Spleen (tissue), 11 donors: ENCODE measurements around the gene POLR1B. TPM values are rescaled to one million over a fixed set of nuclear protein-coding genes. Genes with fewer than 3 reads are reported as not detected.
"Not testable (repeated sequence)": the region's sequence is repeated elsewhere in the genome, so short reads cannot be mapped to it uniquely, and the experiment has no call there.

Source experiments
- DNase-seq: peaks from one replicate; pipeline ENCODE4 v3.0.0-alpha.2; 2020
- H3K27ac ChIP-seq, 8 donors: fragments of 200-600 bp; sonication (generic) in 7 of 8; 1 replicate in 4 of 8; 2 replicates in 4 of 8; pipeline versions ENCODE4 v1.5.0 to v1.8.0; 2016 to 2021; ENCODE audit warnings: inconsistent platforms in 4 of 8, mild to moderate bottlenecking in 4 of 8, moderate library complexity in 1 of 8
- H3K27me3 ChIP-seq, 7 donors: fragments of 200-600 bp; sonication (generic) in 6 of 7; replicated peaks in 1 of 7; 1 replicate in 4 of 7; 2 replicates in 3 of 7; pipeline versions ENCODE4 v1.5.0 to v1.8.0; 2016 to 2021; ENCODE audit warnings: inconsistent platforms in 3 of 7, mild to moderate bottlenecking in 1 of 7
- H3K36me3 ChIP-seq, 6 donors: fragments of 200-600 bp; sonication (generic) in 5 of 6; 1 replicate in 4 of 6; 2 replicates in 2 of 6; pipeline versions ENCODE4 v1.5.0 to v1.8.0; 2016 to 2021; ENCODE audit warnings: inconsistent platforms in 2 of 6
- H3K4me1 ChIP-seq, 6 donors: fragments of 200-600 bp; sonication (generic) in 5 of 6; 1 replicate in 3 of 6; 2 replicates in 3 of 6; pipeline versions ENCODE4 v1.5.0 to v1.8.0; 2016 to 2021; ENCODE audit warnings: inconsistent platforms in 3 of 6
- H3K4me3 ChIP-seq, 8 donors: fragments of 200-600 bp; sonication (generic) in 7 of 8; 1 replicate in 4 of 8; 2 replicates in 4 of 8; pipeline versions ENCODE4 v1.5.0 to v1.8.0; 2016 to 2021; ENCODE audit warnings: inconsistent platforms in 4 of 8, mild to moderate bottlenecking in 4 of 8, moderate library complexity in 2 of 8
- H3K9me3 ChIP-seq, 8 donors: fragments of 200-600 bp; sonication (generic) in 7 of 8; 1 replicate in 4 of 8; 2 replicates in 4 of 8; pipeline versions ENCODE4 v1.5.0 to v1.8.0; 2016 to 2021; ENCODE audit warnings: inconsistent platforms in 4 of 8
- POLR2A ChIP-seq, 3 donors: fragments of 450-650 bp; IDR thresholded peaks; one replicate each; pipeline ENCODE4 v1.5.1; 2017; ENCODE audit warnings: antibody characterized with exemption in 3 of 3, mild to moderate bottlenecking in 1 of 3
- POLR2AphosphoS5 ChIP-seq, 3 donors: sonication (generic); formaldehyde crosslinking; IDR thresholded peaks; one replicate each; pipeline ENCODE4 v1.5.1; 2017; ENCODE audit warnings: antibody characterized with exemption in 3 of 3
- WGBS, 5 donors: extraction: QIAGEN DNeasy Blood & Tissue Kit in 3 of 5; methylation state at CpG; one replicate each; pipeline versions ENCODE4 v1.1.5 to v1.1.7; 2013 to 2018; 5-methylcytosine and 5-hydroxymethylcytosine counted together
- intact Hi-C: fragments of 100-400 bp; cut with DNase I; formaldehyde crosslinking; loops from one replicate; pipeline ENCODE4 v1.15.0; 2023; ENCODE audit warnings: low total_unique reads
- polyA plus RNA-seq, 3 donors: library from polyadenylated mRNA; stranded (reverse); fragments of 200-250 nt; gene quantifications; one replicate each; pipeline ENCODE4 v1.2.1, GENCODE V29; 2013
- total RNA-seq, 7 donors: library from RNA; depleted of rRNA in 3 of 7; stranded (reverse); fragments of >200 nt in 3 of 7; fragmentation: NEBNext Ultra II Directional in 4 of 7; extraction: Animal tissue kit (Norgen Biotek cat#: 25700) in 4 of 7; gene quantifications; one replicate each; pipeline versions ENCODE4 v1.1.0 to v1.2.1, GENCODE V29; 2016 to 2021
- TF ChIP-seq, protein P1 (sequence below), 11 experiments: fragments of 200-600 bp in 7 of 11; fragments of 450-650 bp in 4 of 11; sonication (generic) in 4 of 11; IDR thresholded peaks in 8 of 11; conservative IDR thresholded peaks in 3 of 11; 1 replicate in 7 of 11; 2 replicates in 4 of 11; pipeline versions ENCODE4 v1.4.0 to v1.8.0; 2016 to 2021; ENCODE audit warnings: antibody characterized with exemption in 11 of 11, inconsistent platforms in 4 of 11, mild to moderate bottlenecking in 1 of 11
- donor health status: healthy with polysubstance abuse.
- donor health status: DM: no; HTN: no; CAD: no; lungs with moderate emphysema.
- donor health status: DM: no; HTN: no; CAD: no.
- donor health status: Bipolar disorder and iron deficiency.
- donor health status: healthy.
- donor health status: DM: no; HTN: no; CAD: no.
- donor health status: DM: yes; HTN: yes; CAD: no.

POLR1B gene
- total and polyA plus RNA-seq, 10 donors = 4.9 to 31.8 (median 18.5) TPM

DNA sequence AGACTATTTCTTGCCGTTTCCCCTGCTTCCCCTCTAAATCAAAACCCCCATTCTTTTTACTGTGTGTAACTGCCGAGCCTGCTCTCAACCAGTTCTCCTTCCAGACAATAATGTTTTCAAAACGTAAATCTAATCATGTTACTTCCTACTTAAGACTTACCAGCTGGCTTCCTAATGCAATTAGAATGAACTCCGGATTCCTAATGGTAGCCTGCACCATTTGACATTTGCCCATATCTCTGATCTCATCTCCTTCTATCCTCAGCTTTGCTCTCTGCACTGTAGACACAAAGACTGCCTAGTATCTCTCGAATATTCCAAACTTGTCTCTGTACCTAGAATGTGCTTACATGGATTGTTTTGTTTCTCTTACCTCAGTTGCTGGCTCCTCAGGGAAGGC lies 47.4 kb upstream of the POLR1B start:
- intact Hi-C loops = no loop called here
- WGBS, 5 donors = 77 to 80% (median 77%) methylated on average over 5 of the region's 5 CpGs
- Histone ChIP-seq H3K27me3 (no peaks in the 10 kb centered on the region), H3K27ac (no peak overlapping the region), H3K4me3 (no peak overlapping the region), H3K9me3 (no peaks in the 10 kb centered on the region), H3K36me3 (peaks cover 3 to 38% (median 15%) of the 10 kb centered on the region in 6 donors), H3K4me1 (no peaks in the 10 kb centered on the region)
- DNase-seq = no peak
- TF ChIP-seq POLR2A (IDR thresholded peaks at IDR 0.05) (no peak), POLR2AphosphoS5 (IDR thresholded peaks at IDR 0.05) (no peak)
- TF ChIP-seq, protein P1, sequence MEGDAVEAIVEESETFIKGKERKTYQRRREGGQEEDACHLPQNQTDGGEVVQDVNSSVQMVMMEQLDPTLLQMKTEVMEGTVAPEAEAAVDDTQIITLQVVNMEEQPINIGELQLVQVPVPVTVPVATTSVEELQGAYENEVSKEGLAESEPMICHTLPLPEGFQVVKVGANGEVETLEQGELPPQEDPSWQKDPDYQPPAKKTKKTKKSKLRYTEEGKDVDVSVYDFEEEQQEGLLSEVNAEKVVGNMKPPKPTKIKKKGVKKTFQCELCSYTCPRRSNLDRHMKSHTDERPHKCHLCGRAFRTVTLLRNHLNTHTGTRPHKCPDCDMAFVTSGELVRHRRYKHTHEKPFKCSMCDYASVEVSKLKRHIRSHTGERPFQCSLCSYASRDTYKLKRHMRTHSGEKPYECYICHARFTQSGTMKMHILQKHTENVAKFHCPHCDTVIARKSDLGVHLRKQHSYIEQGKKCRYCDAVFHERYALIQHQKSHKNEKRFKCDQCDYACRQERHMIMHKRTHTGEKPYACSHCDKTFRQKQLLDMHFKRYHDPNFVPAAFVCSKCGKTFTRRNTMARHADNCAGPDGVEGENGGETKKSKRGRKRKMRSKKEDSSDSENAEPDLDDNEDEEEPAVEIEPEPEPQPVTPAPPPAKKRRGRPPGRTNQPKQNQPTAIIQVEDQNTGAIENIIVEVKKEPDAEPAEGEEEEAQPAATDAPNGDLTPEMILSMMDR (IDR thresholded peaks at IDR 0.05 in 8 of 11, conservative IDR thresholded peaks at IDR 0.05 in 3 of 11) = no peak

DNA sequence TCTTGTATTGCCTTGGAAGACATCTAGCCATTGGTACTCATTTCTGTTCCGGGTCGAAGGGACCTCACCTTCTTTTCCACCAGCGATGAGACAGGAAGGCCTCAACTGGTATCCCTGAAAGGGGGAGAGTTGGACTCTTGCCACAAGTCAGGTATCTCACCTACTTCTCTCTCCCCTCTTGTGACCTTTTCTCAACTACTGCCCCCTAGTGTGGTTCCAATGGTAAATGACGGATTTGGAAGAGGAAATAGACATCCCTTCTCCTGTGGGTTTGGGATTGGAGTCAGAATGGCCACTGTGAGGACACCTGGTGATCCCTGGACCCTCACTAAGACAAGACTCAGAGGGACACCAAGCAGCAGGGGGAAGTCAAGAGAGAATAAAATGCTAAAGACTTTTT lies 46.4 kb upstream of the POLR1B start:
- WGBS, 5 donors = 74 to 94% (median 91%) methylated on average over 4 of the region's 4 CpGs
- H3K27ac ChIP-seq, H3K27me3 ChIP-seq, DNase-seq, H3K4me1 ChIP-seq, intact Hi-C loops, H3K9me3 ChIP-seq, H3K4me3 ChIP-seq: not testable (repeated sequence)
- H3K36me3 ChIP-seq = peaks cover 3 to 38% (median 15%) of the 10 kb centered on the region in 6 donors

- H3K4me3 ChIP-seq, H3K27me3 ChIP-seq, H3K9me3 ChIP-seq, intact Hi-C loops, H3K4me1 ChIP-seq, DNase-seq, H3K27ac ChIP-seq: not testable (repeated sequence)
- 49 to 57% (median 52%) methylated on average over 7 to 9 of the region's 10 CpGs for whole genome bisulfite sequencing, 5 donors
- H3K36me3 ChIP-seq = peaks cover 0 to 37% (median 0%) of the 10 kb centered on the region in 6 donors
- TF ChIP-seq, protein P1 (IDR thresholded peaks at IDR 0.05 in 8 of 11, conservative IDR thresholded peaks at IDR 0.05 in 3 of 11) = peak in 9 of 11 experiments; percentile 8 to 64 (median 49)
Observed at GRCh38 chr2:112500850-112501484, 41.3 kb upstream of the POLR1B start.

- intact Hi-C loops, H3K27ac ChIP-seq, H3K27me3 ChIP-seq, H3K9me3 ChIP-seq, DNase-seq, H3K4me1 ChIP-seq, H3K4me3 ChIP-seq: not testable (repeated sequence)
- WGBS, 5 donors = 89 to 98% (median 92%) methylated on average over 13 to 29 of the region's 32 CpGs
- peaks cover 0 to 51% (median 8%) of the 10 kb centered on the region in 6 donors for H3K36me3 ChIP-seq
Observed at GRCh38 chr2:112509239-112509998, 32.8 kb upstream of the POLR1B start.

GRCh38 chr2:112516801-112517200 lies 25.5 kb upstream of the POLR1B start:
- intact Hi-C loops = no loop called here

More at GRCh38 chr2:112516801-112517200, 25.5 kb upstream of the POLR1B start:
- H3K9me3 ChIP-seq = peaks cover 0 to 14% (median 6%) of the 10 kb centered on the region in 8 donors
- peaks cover 2 to 98% (median 35%) of the 10 kb centered on the region in 6 donors for H3K36me3 ChIP-seq
- WGBS, 5 donors = 94 to 100% (median 98%) methylated on average over 3 of the region's 3 CpGs
- H3K4me3 ChIP-seq = no peak overlapping the region
- no peak overlapping the region for H3K27ac ChIP-seq
- DNase-seq = no peak
- TF ChIP-seq POLR2A (IDR thresholded peaks at IDR 0.05) (no peak), POLR2AphosphoS5 (IDR thresholded peaks at IDR 0.05) (no peak)
- TF ChIP-seq, protein P1 (IDR thresholded peaks at IDR 0.05 in 8 of 11, conservative IDR thresholded peaks at IDR 0.05 in 3 of 11) = no peak
- no peaks in the 10 kb centered on the region for H3K27me3 ChIP-seq
- no peaks in the 10 kb centered on the region for H3K4me1 ChIP-seq
